GM19452 (cell line): ENCODE data around the gene YPEL1.

Experiments
- ATAC-seq: cut with Tn5 transposase; IDR thresholded peaks from one replicate; pipeline ENCODE4 v1.9.1; 2021; ENCODE audit not compliant: unreplicated experiment

YPEL1 gene

GRCh38 chr22:21735200-21736083 lies at the start of gene YPEL1:
YPEL1 (minus strand) TSS chr22:21735794; CDS start chr22:21710744, 25,050 bp downstream.
- ATAC-seq: peak; percentile 85

GRCh38 chr22:21780259-21780658 lies 44.7 kb upstream of the YPEL1 start:
- no peak for ATAC-seq

- no peak for ATAC-seq
Observed at GRCh38 chr22:21779444-21779843, 43.9 kb upstream of the YPEL1 start.

GRCh38 chr22:21778705-21779363 lies 43.2 kb upstream of the YPEL1 start:
- no peak for ATAC-seq

- ATAC-seq: no peak
Observed at GRCh38 chr22:21771631-21771976, 36.0 kb upstream of the YPEL1 start.

GRCh38 chr22:21768435-21768834 lies 32.8 kb upstream of the YPEL1 start:
- no peak for ATAC-seq

- ATAC-seq: peak; percentile 77
Observed at GRCh38 chr22:21766691-21767462, 31.3 kb upstream of the YPEL1 start.

- ATAC-seq: no peak
Observed at GRCh38 chr22:21765909-21766529, 30.4 kb upstream of the YPEL1 start.

GRCh38 chr22:21764038-21764804 lies 28.6 kb upstream of the YPEL1 start:
- no peak for ATAC-seq

GRCh38 chr22:21762712-21763581 lies 27.4 kb upstream of the YPEL1 start:
- ATAC-seq: no peak

- no peak for ATAC-seq
Observed at GRCh38 chr22:21761994-21762680, 26.5 kb upstream of the YPEL1 start.

GRCh38 chr22:21761086-21761485 lies 25.5 kb upstream of the YPEL1 start:
- no peak for ATAC-seq

- ATAC-seq: no peak
Observed at GRCh38 chr22:21760640-21761039, 25.0 kb upstream of the YPEL1 start.

GRCh38 chr22:21759646-21760376 lies 24.2 kb upstream of the YPEL1 start:
- ATAC-seq: no peak

GRCh38 chr22:21759093-21759492 lies 23.5 kb upstream of the YPEL1 start:
- ATAC-seq: no peak

GRCh38 chr22:21758091-21758864 lies 22.7 kb upstream of the YPEL1 start:
- no peak for ATAC-seq

GRCh38 chr22:21755851-21756284 lies 20.3 kb upstream of the YPEL1 start:
- ATAC-seq: no peak
